ENCODE data around the gene LAMC2.

GRCh38 chr1:183228347-183229220 is 42.5 kb downstream of the LAMC2 start:
- TF ChIP-seq CTCF (IDR thresholded peaks at IDR 0.05; ENCODE audit: insufficient read depth, low read length, poor library complexity, severe bottlenecking): no peak
- TF ChIP-seq EZH2phosphoT487 (conservative IDR thresholded peaks at IDR 0.05; ENCODE audit: low read length): no peak

All from SU-DHL-6 (cell line).